Measurements from ENCODE around the gene ST3GAL3.

The ST3GAL3 gene

DNA sequence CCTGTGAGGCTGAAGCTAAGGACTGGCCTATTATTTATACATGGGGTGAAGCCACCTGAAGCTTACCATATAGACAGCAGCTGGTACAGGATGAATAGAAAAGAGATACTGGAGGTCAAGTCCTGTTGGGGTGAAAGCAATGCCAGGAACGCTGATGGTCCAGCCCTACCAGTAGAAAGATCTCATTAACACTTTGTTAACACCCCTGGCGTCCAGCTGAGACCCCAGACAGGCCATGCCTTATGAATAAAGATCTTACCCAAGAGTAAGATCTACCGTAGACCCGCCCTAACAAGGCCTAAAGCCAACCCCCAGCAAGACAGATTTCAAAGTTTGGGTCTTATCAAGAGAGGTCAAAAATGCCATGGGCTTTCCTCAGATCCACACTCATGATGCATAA lies 34.7 kb downstream of the ST3GAL3 start:
- Histone ChIP-seq H2AFZ (ENCODE audit: low read depth) (no peak overlapping the region), H3K79me2 (ENCODE audit: insufficient read depth, low read depth) (no peaks in the 10 kb centered on the region), H3K4me2 (no peak overlapping the region), H3K36me3 (ENCODE audit: insufficient read depth) (no peaks in the 10 kb centered on the region), H3K27ac (no peak overlapping the region), H3K27me3 (ENCODE audit: insufficient read depth, low read depth) (no peaks in the 10 kb centered on the region), H3K4me1 (ENCODE audit: low read depth, poor library complexity, severe bottlenecking) (no peaks in the 10 kb centered on the region), H3K4me3 (IDR thresholded peaks at IDR 0.05; ENCODE audit: insufficient read depth, low read depth, low read length) (no peak overlapping the region), H3K9ac (no peak overlapping the region), H4K20me1 (ENCODE audit: insufficient read depth) (no peaks in the 10 kb centered on the region)
- TF ChIP-seq CTCF (conservative IDR thresholded peaks at IDR 0.05; ENCODE audit: low read depth, low read length): no peak

DNA sequence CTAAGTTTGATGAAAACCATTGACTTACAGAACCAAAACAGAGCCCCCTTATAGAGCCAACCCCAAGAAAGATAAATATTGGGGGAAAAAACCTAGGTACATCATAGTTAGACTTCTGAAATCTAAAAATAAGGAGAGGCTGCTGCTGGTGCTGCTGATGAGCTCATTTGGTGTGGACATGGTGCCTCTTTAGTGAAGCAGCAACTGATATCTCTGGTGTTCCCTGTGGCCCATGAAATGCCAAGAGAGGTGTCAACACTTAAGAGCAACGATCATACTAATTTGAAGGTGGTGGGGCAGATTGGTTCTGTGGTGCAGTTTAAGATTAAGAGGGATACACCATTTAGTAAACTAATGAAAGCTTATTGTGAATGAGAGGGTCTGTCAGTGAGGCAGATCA lies 35.9 kb downstream of the ST3GAL3 start:
- no peak overlapping the region for H3K4me2 ChIP-seq
- no peaks in the 10 kb centered on the region for H3K79me2 ChIP-seq (ENCODE audit: insufficient read depth, low read depth)
- no peak for TF ChIP-seq CTCF (conservative IDR thresholded peaks at IDR 0.05; ENCODE audit: low read depth, low read length)
- no peak overlapping the region for H3K9ac ChIP-seq
- no peak overlapping the region for H3K27ac ChIP-seq
- H3K36me3 ChIP-seq (ENCODE audit: insufficient read depth): no peaks in the 10 kb centered on the region
- H4K20me1 ChIP-seq (ENCODE audit: insufficient read depth): no peaks in the 10 kb centered on the region
- no peak overlapping the region for H2AFZ ChIP-seq (ENCODE audit: low read depth)
- H3K4me1 ChIP-seq (ENCODE audit: low read depth, poor library complexity, severe bottlenecking): no peaks in the 10 kb centered on the region
- H3K4me3 ChIP-seq (IDR thresholded peaks at IDR 0.05; ENCODE audit: insufficient read depth, low read depth, low read length): no peak overlapping the region
- H3K27me3 ChIP-seq (ENCODE audit: insufficient read depth, low read depth): no peaks in the 10 kb centered on the region

DNA sequence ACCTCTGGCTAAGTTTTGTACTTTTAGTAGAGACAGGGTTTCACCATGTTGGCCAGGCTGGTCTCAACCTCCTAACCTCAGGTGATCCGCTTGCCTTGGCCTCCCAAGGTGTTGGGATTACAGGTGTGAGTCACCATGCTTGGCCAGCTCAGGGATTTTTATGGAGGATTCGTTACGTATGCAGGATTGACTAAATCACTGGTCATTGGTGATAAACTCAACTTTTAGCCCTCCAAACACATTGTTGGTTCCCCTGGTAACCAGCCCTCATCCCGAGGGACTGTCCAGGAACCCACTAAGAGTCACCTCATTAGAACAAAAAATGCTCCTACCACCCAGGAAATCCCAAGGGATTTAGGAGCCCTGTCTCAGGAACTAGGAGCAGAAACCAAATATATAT lies 40.4 kb downstream of the ST3GAL3 start:
- Histone ChIP-seq H3K9ac (no peak overlapping the region), H3K27me3 (ENCODE audit: insufficient read depth, low read depth) (no peaks in the 10 kb centered on the region), H3K36me3 (ENCODE audit: insufficient read depth) (no peaks in the 10 kb centered on the region), H3K4me2 (no peak overlapping the region), H3K4me1 (ENCODE audit: low read depth, poor library complexity, severe bottlenecking) (peaks cover 15% of the 10 kb centered on the region), H4K20me1 (ENCODE audit: insufficient read depth) (no peaks in the 10 kb centered on the region), H3K4me3 (IDR thresholded peaks at IDR 0.05; ENCODE audit: insufficient read depth, low read depth, low read length) (no peak overlapping the region), H2AFZ (ENCODE audit: low read depth) (no peak overlapping the region), H3K27ac (no peak overlapping the region), H3K79me2 (ENCODE audit: insufficient read depth, low read depth) (no peaks in the 10 kb centered on the region)
- TF ChIP-seq CTCF (conservative IDR thresholded peaks at IDR 0.05; ENCODE audit: low read depth, low read length): no peak

DNA sequence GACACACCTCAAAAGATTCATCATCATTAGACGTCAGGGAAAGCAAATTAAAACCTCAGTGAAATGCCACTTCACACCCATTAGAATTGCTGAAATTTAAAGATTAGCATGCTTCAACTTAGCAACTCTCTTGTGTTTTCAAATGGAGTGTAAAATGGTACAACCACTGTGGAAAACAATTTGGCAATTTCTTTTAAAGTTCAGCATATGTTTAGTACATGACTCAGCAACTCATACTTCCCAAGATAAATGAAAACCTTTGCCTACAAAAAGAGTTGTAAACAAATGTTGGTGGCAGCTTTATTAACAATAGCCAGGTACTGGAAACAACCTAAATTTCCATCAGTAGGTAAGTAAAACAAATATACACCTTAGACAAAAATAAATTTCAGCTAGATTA lies 42.7 kb downstream of the ST3GAL3 start:
- no peak overlapping the region for H3K27ac ChIP-seq

More for the DNA sequence above, 42.7 kb downstream of the ST3GAL3 start:
- Histone ChIP-seq H2AFZ (ENCODE audit: low read depth) (no peak overlapping the region), H3K4me1 (ENCODE audit: low read depth, poor library complexity, severe bottlenecking) (peaks cover 21% of the 10 kb centered on the region), H4K20me1 (ENCODE audit: insufficient read depth) (no peaks in the 10 kb centered on the region), H3K27me3 (ENCODE audit: insufficient read depth, low read depth) (no peaks in the 10 kb centered on the region), H3K4me2 (no peak overlapping the region), H3K79me2 (ENCODE audit: insufficient read depth, low read depth) (no peaks in the 10 kb centered on the region), H3K9ac (no peak overlapping the region), H3K36me3 (ENCODE audit: insufficient read depth) (no peaks in the 10 kb centered on the region), H3K4me3 (IDR thresholded peaks at IDR 0.05; ENCODE audit: insufficient read depth, low read depth, low read length) (no peak overlapping the region)
- TF ChIP-seq CTCF (conservative IDR thresholded peaks at IDR 0.05; ENCODE audit: low read depth, low read length): no peak

Data from KMS-11 (cell line).